ENCODE results near the gene SDE2.
"Not testable (repeated sequence)": the region's sequence is repeated elsewhere in the genome, so short reads cannot be mapped to it uniquely, and the experiment has no call there.

Gene SDE2

DNA sequence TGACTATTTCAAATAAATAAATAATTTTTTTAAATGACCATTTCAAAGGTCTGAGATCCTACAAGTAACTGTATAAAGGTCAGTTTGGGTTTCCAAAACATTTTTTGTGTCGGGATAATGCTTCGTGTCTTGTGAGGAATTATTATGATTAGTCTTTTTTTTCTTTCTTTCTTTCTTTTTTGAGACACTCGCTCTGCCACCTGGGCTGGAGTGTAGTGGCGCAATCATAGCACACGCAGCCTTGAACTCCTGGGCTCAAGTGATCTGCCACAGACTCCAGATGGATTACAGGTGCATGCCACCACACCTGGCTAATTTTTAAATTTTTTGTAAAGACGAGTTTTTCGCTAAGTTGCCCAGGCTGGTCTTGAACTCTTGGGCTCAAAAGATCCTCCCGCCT, 1.9 kb upstream of the SDE2 start:
- TF ChIP-seq, protein P1, sequence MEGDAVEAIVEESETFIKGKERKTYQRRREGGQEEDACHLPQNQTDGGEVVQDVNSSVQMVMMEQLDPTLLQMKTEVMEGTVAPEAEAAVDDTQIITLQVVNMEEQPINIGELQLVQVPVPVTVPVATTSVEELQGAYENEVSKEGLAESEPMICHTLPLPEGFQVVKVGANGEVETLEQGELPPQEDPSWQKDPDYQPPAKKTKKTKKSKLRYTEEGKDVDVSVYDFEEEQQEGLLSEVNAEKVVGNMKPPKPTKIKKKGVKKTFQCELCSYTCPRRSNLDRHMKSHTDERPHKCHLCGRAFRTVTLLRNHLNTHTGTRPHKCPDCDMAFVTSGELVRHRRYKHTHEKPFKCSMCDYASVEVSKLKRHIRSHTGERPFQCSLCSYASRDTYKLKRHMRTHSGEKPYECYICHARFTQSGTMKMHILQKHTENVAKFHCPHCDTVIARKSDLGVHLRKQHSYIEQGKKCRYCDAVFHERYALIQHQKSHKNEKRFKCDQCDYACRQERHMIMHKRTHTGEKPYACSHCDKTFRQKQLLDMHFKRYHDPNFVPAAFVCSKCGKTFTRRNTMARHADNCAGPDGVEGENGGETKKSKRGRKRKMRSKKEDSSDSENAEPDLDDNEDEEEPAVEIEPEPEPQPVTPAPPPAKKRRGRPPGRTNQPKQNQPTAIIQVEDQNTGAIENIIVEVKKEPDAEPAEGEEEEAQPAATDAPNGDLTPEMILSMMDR (IDR thresholded peaks at IDR 0.05; ENCODE audit: insufficient read depth, low read length, poor library complexity, severe bottlenecking): no peak
- H3K4me3 ChIP-seq (replicated peaks; ENCODE audit: low read depth, low read length): no peak overlapping the region
- H3K36me3 ChIP-seq (ENCODE audit: control insufficient read depth, insufficient read depth, low read length): no peaks in the 10 kb centered on the region
- no peaks in the 10 kb centered on the region for H3K27me3 ChIP-seq (replicated peaks; ENCODE audit: control insufficient read depth, insufficient read depth, low read length)
- DNase-seq (ENCODE audit: extremely low read depth, insufficient read length): no peak

DNA sequence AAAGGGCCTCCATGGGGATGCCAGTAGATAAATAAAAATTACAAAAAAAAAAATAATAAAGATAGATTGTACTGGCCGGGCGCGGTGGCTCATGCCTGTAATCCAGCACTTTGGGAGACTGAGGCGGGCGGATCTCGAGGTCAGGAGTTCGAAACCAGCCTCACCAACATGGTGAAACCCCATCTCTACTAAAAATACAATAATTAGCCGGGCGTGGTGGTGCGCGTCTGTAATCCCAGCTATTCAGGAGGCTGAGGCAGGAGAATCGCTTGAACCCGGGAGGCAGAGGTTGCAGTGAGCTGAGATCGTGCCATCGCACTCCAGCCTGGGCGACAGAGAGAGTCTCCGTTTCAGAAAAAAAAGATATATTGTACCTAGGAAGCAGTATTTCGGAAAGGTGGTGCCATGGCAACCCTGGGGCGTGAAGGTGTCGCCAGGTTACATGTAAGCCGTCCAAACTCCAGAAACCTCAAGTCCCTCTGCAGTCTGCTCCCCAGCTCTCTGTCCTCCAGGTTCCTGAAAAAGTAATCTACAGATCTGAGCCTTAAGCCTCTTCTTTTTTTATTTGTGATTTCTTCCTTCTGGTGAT, 1.4 kb upstream of the SDE2 start:
- not testable (repeated sequence) for H3K4me3 ChIP-seq (replicated peaks; ENCODE audit: low read depth, low read length); DNase-seq (ENCODE audit: extremely low read depth, insufficient read length); H3K36me3 ChIP-seq (ENCODE audit: control insufficient read depth, insufficient read depth, low read length); H3K27me3 ChIP-seq (replicated peaks; ENCODE audit: control insufficient read depth, insufficient read depth, low read length)

DNA sequence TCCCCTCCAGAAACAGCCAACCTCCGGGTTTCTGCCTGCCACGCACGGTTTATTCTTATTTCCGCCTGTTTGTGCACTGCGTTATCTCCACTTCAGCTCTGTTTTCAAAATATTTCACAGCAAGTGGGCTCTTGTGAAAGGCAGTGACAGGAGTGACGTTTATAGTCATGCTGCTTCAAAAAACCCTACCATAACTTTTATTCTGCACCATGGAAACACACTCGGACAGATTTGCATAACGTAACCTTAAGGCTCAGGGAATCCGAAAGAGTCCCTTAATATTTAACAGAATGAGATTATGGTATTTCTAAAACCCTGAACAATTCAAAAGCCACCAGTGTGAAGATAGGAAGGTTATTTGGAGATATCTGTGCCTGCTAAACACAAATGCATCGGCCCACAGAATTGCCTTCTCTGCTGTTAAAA, 782 bp upstream of the SDE2 start:
- DNase-seq (ENCODE audit: extremely low read depth, insufficient read length): no peak
- 0 out of 2 replicates have a peak, but pooled peaks cover 1% of the 10 kb centered on the region for H3K36me3 ChIP-seq (ENCODE audit: control insufficient read depth, insufficient read depth, low read length)
- H3K4me3 ChIP-seq (replicated peaks; ENCODE audit: low read depth, low read length): peak overlapping the region; percentile 54
- TF ChIP-seq, protein P1 (IDR thresholded peaks at IDR 0.05; ENCODE audit: insufficient read depth, low read length, poor library complexity, severe bottlenecking): no peak
- H3K27me3 ChIP-seq (replicated peaks; ENCODE audit: control insufficient read depth, insufficient read depth, low read length): no peaks in the 10 kb centered on the region

DNA sequence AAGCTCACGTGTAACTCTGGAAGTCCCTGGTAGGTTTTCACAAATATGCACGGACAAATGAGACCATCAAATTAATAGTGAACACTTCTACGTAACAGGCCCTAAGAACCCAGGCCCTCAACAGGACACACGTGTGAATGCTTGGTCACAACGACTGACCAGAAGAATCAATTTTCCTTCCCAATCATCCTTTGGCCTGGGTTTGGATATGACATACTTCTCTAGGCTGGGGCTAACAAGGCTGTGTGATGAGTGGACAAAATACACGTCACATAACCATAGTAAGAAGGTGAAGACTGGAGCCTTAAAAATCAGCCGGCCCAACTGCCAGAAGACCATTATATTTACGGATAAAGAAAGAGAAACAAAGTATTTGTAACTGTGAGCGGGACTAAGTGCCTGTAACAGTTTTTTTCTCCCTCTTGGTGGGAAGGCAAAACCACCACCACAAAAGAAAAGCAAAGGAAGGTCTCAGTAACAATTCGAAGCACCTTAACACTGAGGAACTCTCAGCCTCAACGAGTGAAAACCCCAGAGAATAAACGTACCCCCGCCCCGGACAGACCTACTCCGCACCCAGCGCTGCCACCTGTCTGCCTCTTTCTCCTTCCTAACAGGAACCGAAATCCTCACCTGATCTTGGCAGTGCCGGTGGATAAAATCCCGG, 450 bp downstream of the SDE2 start:
- peaks cover 1% of the 10 kb centered on the region; the same call in 1 of the 2 replicates for H3K36me3 ChIP-seq (ENCODE audit: control insufficient read depth, insufficient read depth, low read length)
- TF ChIP-seq, protein P1 (IDR thresholded peaks at IDR 0.05; ENCODE audit: insufficient read depth, low read length, poor library complexity, severe bottlenecking): no peak
- no peak for DNase-seq (ENCODE audit: extremely low read depth, insufficient read length)
- no peaks in the 10 kb centered on the region for H3K27me3 ChIP-seq (replicated peaks; ENCODE audit: control insufficient read depth, insufficient read depth, low read length)
- H3K4me3 ChIP-seq (replicated peaks; ENCODE audit: low read depth, low read length): peak overlapping the region; percentile 79

DNA sequence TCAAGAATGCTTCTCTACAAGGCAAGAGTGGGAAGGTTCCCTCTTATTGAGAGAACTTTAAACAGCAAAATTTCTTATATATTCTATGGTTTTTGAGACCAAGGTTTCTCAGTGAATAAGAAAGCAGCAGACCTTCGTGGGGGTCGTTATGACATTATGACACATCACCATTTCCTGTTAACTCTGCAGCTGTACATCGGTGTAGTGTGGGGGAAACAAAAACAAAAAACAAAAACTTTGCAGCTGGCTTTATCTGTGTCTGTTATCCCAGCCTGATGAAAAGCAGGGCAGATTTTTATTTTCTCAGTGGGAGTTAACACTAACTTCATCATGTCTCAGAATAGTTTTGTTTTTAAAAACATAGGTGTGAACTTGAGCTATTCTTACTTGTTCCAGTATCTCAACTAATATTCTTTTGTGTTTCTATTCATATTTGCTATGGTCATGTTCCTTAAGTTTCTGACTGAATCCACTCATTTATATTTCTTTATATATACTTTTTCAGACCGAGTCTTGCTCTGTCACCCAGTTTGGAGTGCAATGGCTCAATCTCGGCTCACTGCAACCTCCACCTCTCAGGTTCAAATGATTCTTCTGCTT, 2.1 kb downstream of the SDE2 start:
- Histone ChIP-seq H3K36me3 (ENCODE audit: control insufficient read depth, insufficient read depth, low read length) (peaks cover 4% of the 10 kb centered on the region), H3K27me3 (replicated peaks; ENCODE audit: control insufficient read depth, insufficient read depth, low read length) (no peaks in the 10 kb centered on the region)

More for the DNA sequence above, 2.1 kb downstream of the SDE2 start:
- DNase-seq (ENCODE audit: extremely low read depth, insufficient read length): no peak
- H3K4me3 ChIP-seq (replicated peaks; ENCODE audit: low read depth, low read length): peak overlapping the region; percentile 79
- TF ChIP-seq, protein P1 (IDR thresholded peaks at IDR 0.05; ENCODE audit: insufficient read depth, low read length, poor library complexity, severe bottlenecking): no peak
